Smooth muscle cell of trachea (primary cell): ENCODE data around the gene ANP32B. TPM values are rescaled to one million over a fixed set of nuclear protein-coding genes. Genes with fewer than 3 reads are reported as not detected.

Source experiments
- total RNA-seq: library from RNA; depleted of rRNA; stranded (reverse); fragments of >200 nt; gene quantifications from 2 replicates; pipeline ENCODE4 v1.2.1, GENCODE V29; 2014

ANP32B gene
- total RNA-seq, result 11.6 and 14.0 TPM in 2 replicates

GRCh38 chr9:97982683-97983588 lies at the start of gene ANP32B:
Gene ANP32B, plus strand, starts transcription at chr9:97983341. Its CDS starts 215 bp downstream, at chr9:97983556.

GRCh38 chr9:97938081-97938644 lies 45.0 kb upstream of the ANP32B start, which contains the start of gene HEMGN:
Gene HEMGN, minus strand, starts transcription at chr9:97938172. Its CDS starts 36 bp downstream, at chr9:97938136.

GRCh38 chr9:98056269-98057137 lies 73.4 kb downstream of the ANP32B start, which contains the start of gene NANS:
Gene NANS, plus strand, starts transcription at chr9:98056732. Its CDS starts 77 bp downstream, at chr9:98056809.

Other genes with a start within 250 kb of the ANP32B start
- gene FOXE1, start 130.1 kb upstream of the ANP32B start, total RNA-seq, result not detected in 2 replicates
- 13.1 and 15.9 TPM in 2 replicates for gene TRMO, start 60.8 kb upstream of the ANP32B start, total RNA-seq
- not detected in 2 replicates for gene HEMGN, start 45.2 kb upstream of the ANP32B start, total RNA-seq
- 63.3 and 112 TPM in 2 replicates for gene NANS, start 73.4 kb downstream of the ANP32B start, total RNA-seq
- gene TRIM14, start 135.9 kb downstream of the ANP32B start, total RNA-seq, result 6.5 and 7.0 TPM in 2 replicates
- gene CORO2A, start 209.3 kb downstream of the ANP32B start, total RNA-seq, result 0.15 and 0.33 TPM in 2 replicates